Stimulated activated CD8-positive, alpha-beta memory T cell treated with anti-CD3 and anti-CD28 coated beads, Interleukin-2, amount 100 ng/mL, for 1 hour (primary cell): ENCODE results near the gene SAFB.

Source experiments
- DNase-seq, 2 donors: peaks; one replicate each; pipeline ENCODE4 v3.0.0-alpha.2; 2020; ENCODE audit warnings: low read depth in 2 of 2

The SAFB gene

GRCh38 chr19:5627395-5627904 is 4.6 kb downstream of the SAFB start:
- no peak for DNase-seq

- DNase-seq, result no peak
These were observed 5.6 kb downstream of the SAFB start for GRCh38 chr19:5628461-5628860.

GRCh38 chr19:5628919-5629481 is 6.1 kb downstream of the SAFB start:
- no peak for DNase-seq

- no peak for DNase-seq
These were observed 8.8 kb downstream of the SAFB start for GRCh38 chr19:5631567-5632240.

- no peak for DNase-seq
These were observed 9.3 kb downstream of the SAFB start for GRCh38 chr19:5632241-5632612.

- DNase-seq, result no peak
These were observed 9.8 kb downstream of the SAFB start for GRCh38 chr19:5632657-5633056.

GRCh38 chr19:5635427-5635826 is 12.5 kb downstream of the SAFB start:
- no peak for DNase-seq

GRCh38 chr19:5637971-5638370 is 15.1 kb downstream of the SAFB start:
- DNase-seq, result no peak

- no peak for DNase-seq
These were observed 18.3 kb downstream of the SAFB start for GRCh38 chr19:5641171-5641570.

- DNase-seq, result no peak
These were observed 19.3 kb downstream of the SAFB start for GRCh38 chr19:5642204-5642603.

GRCh38 chr19:5643060-5643459 is 20.2 kb downstream of the SAFB start:
- DNase-seq, result no peak

GRCh38 chr19:5644037-5644436 is 21.2 kb downstream of the SAFB start:
- DNase-seq, result no peak

GRCh38 chr19:5645409-5645808 is 22.5 kb downstream of the SAFB start:
- DNase-seq, result no peak

- DNase-seq, result no peak
These were observed 23.8 kb downstream of the SAFB start for GRCh38 chr19:5646703-5647102.

- DNase-seq, result no peak
These were observed 25.6 kb downstream of the SAFB start for GRCh38 chr19:5648464-5648863.

- DNase-seq, result no peak
These were observed 28.5 kb downstream of the SAFB start for GRCh38 chr19:5651361-5651760.

GRCh38 chr19:5652261-5652660 is 29.4 kb downstream of the SAFB start:
- no peak for DNase-seq

- no peak for DNase-seq
These were observed 32.0 kb downstream of the SAFB start for GRCh38 chr19:5654931-5655330.

GRCh38 chr19:5655412-5655811 is 32.5 kb downstream of the SAFB start:
- no peak for DNase-seq

GRCh38 chr19:5661483-5661882 is 38.6 kb downstream of the SAFB start:
- no peak for DNase-seq

GRCh38 chr19:5663904-5664303 is 41.0 kb downstream of the SAFB start:
- no peak for DNase-seq

GRCh38 chr19:5664515-5664914 is 41.6 kb downstream of the SAFB start:
- no peak for DNase-seq

GRCh38 chr19:5665781-5666513 is 43.1 kb downstream of the SAFB start:
- no peak for DNase-seq
